ENCODE results near the gene CINP. TPM values are rescaled to one million over a fixed set of nuclear protein-coding genes. Genes with fewer than 3 reads are reported as not detected.
A peak's percentile ranks its signal among the peaks of the same experiment; 100 is the strongest.

The CINP gene
- total and polyA plus RNA-seq, 2 of the 8 experiments (the other 6 are each of a cell fraction or from before 2014, with no cell fraction given) = 47.8 to 51.6 TPM

DNA sequence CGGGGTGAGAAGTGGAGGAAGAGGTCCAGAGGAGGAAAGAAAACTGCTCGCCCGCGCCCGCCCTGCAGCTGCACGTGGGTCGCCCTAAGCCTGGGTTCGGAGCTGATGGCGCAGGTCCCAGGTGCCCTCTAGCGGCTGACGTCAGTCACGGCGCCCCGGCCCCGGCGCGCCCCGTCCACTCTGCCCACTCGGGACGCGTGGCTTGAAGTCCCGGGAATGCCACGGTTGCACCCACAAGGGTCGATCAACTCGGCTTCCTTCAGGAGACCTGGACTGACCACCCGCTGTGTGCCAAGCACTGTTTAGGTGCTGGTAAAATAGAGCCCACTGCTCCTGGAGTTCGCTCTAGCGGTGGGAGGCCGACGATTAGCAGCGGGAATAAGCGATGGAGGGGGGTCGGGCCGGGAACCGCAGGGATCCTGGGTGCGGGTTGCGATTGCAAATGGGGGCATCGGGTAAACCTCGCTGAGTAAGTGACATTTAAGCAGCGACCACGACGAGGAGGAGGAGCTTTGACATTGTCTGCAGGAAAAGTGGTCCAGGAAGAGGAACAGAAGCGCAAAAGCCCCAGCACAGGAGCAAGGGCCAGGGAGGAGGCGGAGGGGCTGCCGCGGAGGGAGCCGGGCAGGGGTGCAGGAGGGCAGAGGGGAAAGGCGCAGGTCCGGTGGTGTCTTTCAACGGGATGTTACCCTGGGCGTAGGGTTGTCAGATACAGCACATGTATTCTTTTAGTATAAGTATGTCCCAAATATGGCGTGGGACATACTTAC, 48.3 kb downstream of the CINP start (continued):
- TF ChIP-seq YY1 (IDR thresholded peaks at IDR 0.05; ENCODE audit: low read depth, low read length) (no peak; the same call in 1 of the 2 replicates), KDM5A (IDR thresholded peaks at IDR 0.05; ENCODE audit: low read length) (peak; percentile 98), HDAC6 (IDR thresholded peaks at IDR 0.05; ENCODE audit: low read depth, low read length) (no peak), SP4 (IDR thresholded peaks at IDR 0.05; ENCODE audit: low read length) (no peak), RFX5 (IDR thresholded peaks at IDR 0.05; ENCODE audit: borderline replicate concordance, low read depth, low read length) (no peak), MAX (IDR thresholded peaks at IDR 0.05) (peak; percentile 96), FOSL1 (IDR thresholded peaks at IDR 0.05; ENCODE audit: insufficient read depth, low read depth, low read length) (no peak), RXRA (IDR thresholded peaks at IDR 0.05; ENCODE audit: insufficient read depth, low read depth, low read length) (no peak), HDAC2 (IDR thresholded peaks at IDR 0.05; ENCODE audit: borderline replicate concordance in 1 of 2, low read depth in 2 of 2, low read length in 2 of 2) (peak; percentile 67 to 98; a peak in 1 of 4 replicates), NANOG (IDR thresholded peaks at IDR 0.05; ENCODE audit: insufficient read depth, low read depth, low read length, poor library complexity, severe bottlenecking) (no peak), CHD2 (IDR thresholded peaks at IDR 0.05; ENCODE audit: low read length) (peak; percentile 25; the same call in 1 of the 2 replicates)
